MCF 10A (cell line): ENCODE results near the gene RGPD8. TPM values are rescaled to one million over a fixed set of nuclear protein-coding genes. Genes with fewer than 3 reads are reported as not detected.
A peak's percentile ranks its signal among the peaks of the same experiment; 100 is the strongest.

Experiments used
- BruUV-seq: library from RNA; stranded (reverse); fragments of 400-500 nt; replicated peaks from 2 replicates; lab custom pipeline; 2021; lab: Mats Ljungman, UMichigan
- CTCF ChIA-PET: fragments of 300-600 bp; sonication (Branson Sonifier 250); formaldehyde crosslinking; extraction: SDS; loops from one replicate; lab custom pipeline; 2021; ENCODE audit warnings: antibody characterized with exemption, inconsistent platforms; lab: Yijun Ruan, JAX
- POLR2A ChIA-PET: fragments of 300-600, 350-650 bp; sonication (Branson Sonifier 250); formaldehyde crosslinking; extraction: SDS; loops from one replicate; lab custom pipeline; 2020; ENCODE audit warnings: antibody characterized with exemption, inconsistent platforms; lab: Yijun Ruan, JAX
- DNase-seq: peaks from one replicate; pipeline ENCODE4 v3.0.0-alpha.2; 2018; ENCODE audit not compliant: unreplicated experiment
- H3K27ac Mint-ChIP-seq: one replicate; pipeline ENCODE4 v1.8.0; 2022; ENCODE audit warnings: mild to moderate bottlenecking, low read depth, mixed read lengths; ENCODE audit not compliant: unreplicated experiment
- H3K27me3 Mint-ChIP-seq: one replicate; pipeline ENCODE4 v1.8.0; 2022; ENCODE audit warnings: mixed read lengths; ENCODE audit not compliant: insufficient read depth, unreplicated experiment
- H3K36me3 Mint-ChIP-seq: one replicate; pipeline ENCODE4 v1.8.0; 2022; ENCODE audit warnings: mild to moderate bottlenecking, moderate library complexity, mixed read lengths; ENCODE audit not compliant: insufficient read depth, unreplicated experiment
- H3K4me1 Mint-ChIP-seq: one replicate; pipeline ENCODE4 v1.8.0; 2022; ENCODE audit warnings: mixed read lengths; ENCODE audit not compliant: insufficient read depth, unreplicated experiment
- H3K4me3 Mint-ChIP-seq: one replicate; pipeline ENCODE4 v1.8.0; 2022; ENCODE audit warnings: mild to moderate bottlenecking, moderate library complexity, mixed read lengths; ENCODE audit not compliant: unreplicated experiment
- H3K9me3 Mint-ChIP-seq: one replicate; pipeline ENCODE4 v1.8.0; 2022; ENCODE audit warnings: mixed read lengths; ENCODE audit not compliant: unreplicated experiment
- intact Hi-C: fragments of 100-400 bp; cut with micrococcal nuclease; formaldehyde crosslinking; loops from 2 replicates; pipeline ENCODE4 v1.14.1; 2022
- total RNA-seq: library from RNA; stranded (reverse); gene quantifications from 2 replicates; pipeline ENCODE4 v1.2.3, GENCODE V29; 2022
- TF ChIP-seq, protein P1 (sequence below): fragments of 200-600 bp; IDR thresholded peaks from one replicate; pipeline ENCODE4 v1.8.0; 2022; ENCODE audit warnings: antibody characterized with exemption, mild to moderate bottlenecking; ENCODE audit not compliant: unreplicated experiment

The RGPD8 gene
- total RNA-seq, 1 experiment from 2014 or later = 13.9 TPM

DNA sequence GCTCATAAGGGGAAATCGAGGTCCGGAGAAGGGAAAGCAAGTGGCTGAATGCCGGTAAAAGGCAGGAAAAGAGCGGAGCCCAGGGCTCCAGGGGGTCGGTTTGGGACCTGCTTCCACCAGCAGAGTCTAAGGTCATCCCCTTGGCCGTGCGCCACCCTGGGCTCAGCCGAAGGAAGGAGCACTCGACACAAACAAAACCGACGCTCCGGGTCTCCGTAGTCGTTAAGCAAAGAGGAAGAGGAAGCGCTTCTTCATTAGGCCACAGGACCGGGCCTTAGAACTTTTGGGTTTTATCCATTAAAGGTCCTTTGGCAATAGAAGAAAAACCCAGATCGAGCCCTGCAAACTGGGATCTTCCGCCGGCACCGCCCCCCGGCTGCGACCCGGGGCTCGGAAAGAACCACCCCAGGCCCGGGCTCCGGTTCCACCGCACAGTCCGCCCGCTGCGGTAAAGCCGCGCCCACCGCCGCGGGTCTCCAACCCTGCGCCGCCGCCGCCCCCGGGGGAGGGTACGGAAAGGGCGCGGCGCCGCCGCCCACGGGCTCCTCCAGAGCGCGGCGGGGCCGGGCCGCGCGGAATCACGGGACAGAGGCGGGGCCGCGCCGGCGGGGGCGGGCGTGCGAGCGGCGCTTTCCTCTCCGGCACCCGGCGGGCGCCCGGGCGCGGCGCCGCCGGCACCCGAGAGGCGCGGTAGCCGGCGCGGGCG, 48.2 kb upstream of the RGPD8 start, which contains the start of gene TTL:
TTL (plus strand) TSS at position 629 of the 706 bp plus-strand sequence. CDS start 189 bp downstream, outside the sequence.
- DNase-seq = peak; percentile 73
- H3K27me3 Mint-ChIP-seq = no peaks in the 10 kb centered on the region
- no peaks in the 10 kb centered on the region for H3K9me3 Mint-ChIP-seq
- TF ChIP-seq, protein P1, sequence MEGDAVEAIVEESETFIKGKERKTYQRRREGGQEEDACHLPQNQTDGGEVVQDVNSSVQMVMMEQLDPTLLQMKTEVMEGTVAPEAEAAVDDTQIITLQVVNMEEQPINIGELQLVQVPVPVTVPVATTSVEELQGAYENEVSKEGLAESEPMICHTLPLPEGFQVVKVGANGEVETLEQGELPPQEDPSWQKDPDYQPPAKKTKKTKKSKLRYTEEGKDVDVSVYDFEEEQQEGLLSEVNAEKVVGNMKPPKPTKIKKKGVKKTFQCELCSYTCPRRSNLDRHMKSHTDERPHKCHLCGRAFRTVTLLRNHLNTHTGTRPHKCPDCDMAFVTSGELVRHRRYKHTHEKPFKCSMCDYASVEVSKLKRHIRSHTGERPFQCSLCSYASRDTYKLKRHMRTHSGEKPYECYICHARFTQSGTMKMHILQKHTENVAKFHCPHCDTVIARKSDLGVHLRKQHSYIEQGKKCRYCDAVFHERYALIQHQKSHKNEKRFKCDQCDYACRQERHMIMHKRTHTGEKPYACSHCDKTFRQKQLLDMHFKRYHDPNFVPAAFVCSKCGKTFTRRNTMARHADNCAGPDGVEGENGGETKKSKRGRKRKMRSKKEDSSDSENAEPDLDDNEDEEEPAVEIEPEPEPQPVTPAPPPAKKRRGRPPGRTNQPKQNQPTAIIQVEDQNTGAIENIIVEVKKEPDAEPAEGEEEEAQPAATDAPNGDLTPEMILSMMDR = no peak
- ChIA-PET POLR2A (interaction anchor here (0.6 to 5.9 kb wide), 10 partner anchors 11 to 217 kb away, joined by 3 to 42 read pairs (median 4); partner anchors contain the start of genes CHCHD5 and POLR1B), CTCF (interaction anchor here (0.6 to 1.8 kb wide), 11 partner anchors 10 to 190 kb away, joined by 3 to 6 read pairs (median 4); no protein-coding TSS in a partner anchor)
- H3K27ac Mint-ChIP-seq = peak within 1 kb of the TSS; percentile 86
- peaks cover 15% of the 10 kb centered on the region for H3K4me1 Mint-ChIP-seq
- H3K36me3 Mint-ChIP-seq = peaks cover 9% of the 10 kb centered on the region
- intact Hi-C loops = loop anchor here (1.0 kb wide), 2 partner anchors 61 to 101 kb away; partner anchors contain the start of gene POLR1B
- peak within 1 kb of the TSS; percentile 88 for H3K4me3 Mint-ChIP-seq
- no TSS peak for BruUV-seq

DNA sequence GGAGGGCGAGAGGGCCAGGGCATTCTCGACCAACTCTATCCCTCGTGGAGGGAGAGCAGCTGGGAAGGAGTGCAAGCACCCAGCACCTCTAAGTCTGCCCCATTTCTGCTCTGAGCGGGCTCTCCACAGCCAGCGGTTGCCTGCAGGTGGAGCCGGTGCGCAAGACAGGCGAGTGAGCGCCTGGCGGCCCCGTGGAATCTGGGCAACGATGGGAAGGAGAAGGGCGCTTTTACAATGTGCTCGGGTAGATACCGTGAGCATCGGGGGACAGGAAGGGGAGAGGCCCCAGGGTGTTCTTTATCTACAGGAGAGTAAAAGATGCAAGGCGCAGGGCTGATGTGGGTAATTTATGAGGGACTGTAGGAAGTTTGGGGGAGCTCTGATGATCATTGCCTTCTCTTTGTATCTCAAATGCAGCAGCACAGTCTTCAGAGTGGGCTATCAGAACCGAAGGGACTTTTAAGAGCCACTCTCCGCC, 47.6 kb upstream of the RGPD8 start:
- Mint-ChIP-seq H3K4me1 (peaks cover 15% of the 10 kb centered on the region), H3K27me3 (no peaks in the 10 kb centered on the region), H3K4me3 (peak overlapping the region; percentile 88), H3K27ac (peak overlapping the region; percentile 86), H3K36me3 (peaks cover 9% of the 10 kb centered on the region), H3K9me3 (no peaks in the 10 kb centered on the region)
- intact Hi-C loops = loop anchor here (1.0 kb wide), 2 partner anchors 61 to 101 kb away; partner anchors contain the start of gene POLR1B
- no TSS peak for BruUV-seq
- DNase-seq = peak; percentile 87
- ChIA-PET POLR2A (interaction anchor here (0.6 to 5.9 kb wide), 16 partner anchors 11 to 513 kb away, joined by 3 to 42 read pairs (median 4); partner anchors contain the start of genes CHCHD5 and POLR1B), CTCF (interaction anchor here (0.6 to 1.8 kb wide), 19 partner anchors 9 to 758 kb away, joined by 3 to 7 read pairs (median 4); partner anchors contain the start of gene CHCHD5)
- TF ChIP-seq, protein P1 = peak; percentile 86

DNA sequence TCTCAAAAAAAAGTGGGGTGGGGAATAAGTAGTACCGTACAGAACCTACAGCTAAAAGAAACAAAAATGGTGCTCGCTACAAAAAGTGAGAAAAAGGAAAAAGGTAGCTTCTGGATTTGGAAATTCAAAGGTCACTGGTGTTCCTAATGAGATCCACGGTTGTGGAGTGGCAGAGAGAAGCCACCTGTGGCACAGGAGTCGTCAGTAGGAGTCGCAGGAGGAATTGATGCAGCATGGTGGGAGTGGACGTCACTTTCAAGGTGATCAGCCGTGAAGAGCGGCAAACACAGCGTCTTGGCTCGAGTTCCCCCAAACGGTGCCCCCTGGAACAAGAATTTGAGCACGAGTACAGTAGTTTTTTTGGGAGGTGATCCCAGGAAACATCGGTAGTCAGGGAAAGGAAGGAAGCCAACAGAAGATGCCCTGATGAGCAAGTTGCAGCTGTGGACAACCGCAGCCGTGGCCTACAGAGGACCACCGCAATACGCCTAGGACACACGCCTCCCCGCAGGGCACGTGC, 47.1 kb upstream of the RGPD8 start:
- no TSS peak for BruUV-seq
- no peaks in the 10 kb centered on the region for H3K27me3 Mint-ChIP-seq
- ChIA-PET CTCF (interaction anchor here (0.6 to 1.8 kb wide), 23 partner anchors 10 to 758 kb away, joined by 3 to 7 read pairs (median 4); partner anchors contain the start of gene CHCHD5), POLR2A (interaction anchor here (0.6 to 5.9 kb wide), 15 partner anchors 11 to 513 kb away, joined by 3 to 42 read pairs (median 4); partner anchors contain the start of genes CHCHD5 and POLR1B)
- TF ChIP-seq, protein P1 = no peak
- no peaks in the 10 kb centered on the region for H3K9me3 Mint-ChIP-seq
- peaks cover 6% of the 10 kb centered on the region for H3K36me3 Mint-ChIP-seq
- peak overlapping the region; percentile 88 for H3K4me3 Mint-ChIP-seq
- intact Hi-C loops = loop anchor here (1.0 kb wide), 2 partner anchors 62 to 102 kb away; partner anchors contain the start of gene POLR1B
- peaks cover 15% of the 10 kb centered on the region for H3K4me1 Mint-ChIP-seq
- no peak for DNase-seq
- H3K27ac Mint-ChIP-seq = peak overlapping the region; percentile 86
